GM23338 (cell line): ENCODE measurements around the gene MYO18A.

Experiments
- JUNB ChIP-seq: IDR thresholded peaks from one replicate; pipeline ENCODE4 v1.6.1; 2016; ENCODE audit warnings: antibody characterized with exemption; ENCODE audit not compliant: unreplicated experiment
- POLR2AphosphoS5 ChIP-seq: IDR thresholded peaks from 2 replicates; pipeline ENCODE4 v1.6.1; 2016; ENCODE audit warnings: antibody characterized with exemption, low read depth
- TF ChIP-seq, protein P1 (sequence below): IDR thresholded peaks from one replicate; pipeline ENCODE4 v1.6.1; 2018; ENCODE audit warnings: antibody characterized with exemption; ENCODE audit not compliant: unreplicated experiment
- TF ChIP-seq, protein P2 (sequence below), 2 experiments: fragments of 200-600 bp in 1 of 2; sonication (generic) in 1 of 2; conservative IDR thresholded peaks; 2 replicates each; pipeline versions ENCODE4 v1.5.1 to v1.6.1; 2016 to 2017; ENCODE audit warnings: antibody characterized with exemption in 2 of 2, low read depth in 2 of 2, mild to moderate bottlenecking in 2 of 2, moderate library complexity in 1 of 2
- TF ChIP-seq, protein P3 (sequence below): fragments of 250-450 bp; sonication (Bioruptor Pico); IDR thresholded peaks from 2 replicates; pipeline ENCODE4 v1.5.0; 2020; ENCODE audit warnings: mild to moderate bottlenecking, moderate library complexity

DNA sequence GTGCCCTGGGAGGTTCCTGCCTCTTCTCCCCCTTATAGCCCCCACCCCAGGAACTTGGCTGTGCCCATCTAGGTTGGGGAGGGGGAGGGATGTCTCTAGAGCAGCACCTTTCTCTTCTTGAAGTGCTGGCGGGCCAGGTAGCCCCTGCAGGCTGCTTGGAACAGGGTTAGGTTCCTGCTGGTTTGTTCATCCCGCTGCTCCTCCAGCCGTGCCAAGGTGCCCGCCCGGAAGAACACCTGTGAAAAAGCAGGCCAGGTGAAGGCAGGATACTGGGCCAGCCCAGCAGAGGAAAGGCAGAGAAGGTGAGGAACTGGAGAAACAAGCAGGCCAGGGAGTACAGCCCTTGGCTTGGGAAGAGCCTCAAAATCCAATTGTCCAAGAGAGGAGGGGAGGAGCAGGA lies 80.7 kb downstream of the MYO18A start:
- TF ChIP-seq JUNB (no peak), POLR2AphosphoS5 (no peak)
- TF ChIP-seq, protein P1, sequence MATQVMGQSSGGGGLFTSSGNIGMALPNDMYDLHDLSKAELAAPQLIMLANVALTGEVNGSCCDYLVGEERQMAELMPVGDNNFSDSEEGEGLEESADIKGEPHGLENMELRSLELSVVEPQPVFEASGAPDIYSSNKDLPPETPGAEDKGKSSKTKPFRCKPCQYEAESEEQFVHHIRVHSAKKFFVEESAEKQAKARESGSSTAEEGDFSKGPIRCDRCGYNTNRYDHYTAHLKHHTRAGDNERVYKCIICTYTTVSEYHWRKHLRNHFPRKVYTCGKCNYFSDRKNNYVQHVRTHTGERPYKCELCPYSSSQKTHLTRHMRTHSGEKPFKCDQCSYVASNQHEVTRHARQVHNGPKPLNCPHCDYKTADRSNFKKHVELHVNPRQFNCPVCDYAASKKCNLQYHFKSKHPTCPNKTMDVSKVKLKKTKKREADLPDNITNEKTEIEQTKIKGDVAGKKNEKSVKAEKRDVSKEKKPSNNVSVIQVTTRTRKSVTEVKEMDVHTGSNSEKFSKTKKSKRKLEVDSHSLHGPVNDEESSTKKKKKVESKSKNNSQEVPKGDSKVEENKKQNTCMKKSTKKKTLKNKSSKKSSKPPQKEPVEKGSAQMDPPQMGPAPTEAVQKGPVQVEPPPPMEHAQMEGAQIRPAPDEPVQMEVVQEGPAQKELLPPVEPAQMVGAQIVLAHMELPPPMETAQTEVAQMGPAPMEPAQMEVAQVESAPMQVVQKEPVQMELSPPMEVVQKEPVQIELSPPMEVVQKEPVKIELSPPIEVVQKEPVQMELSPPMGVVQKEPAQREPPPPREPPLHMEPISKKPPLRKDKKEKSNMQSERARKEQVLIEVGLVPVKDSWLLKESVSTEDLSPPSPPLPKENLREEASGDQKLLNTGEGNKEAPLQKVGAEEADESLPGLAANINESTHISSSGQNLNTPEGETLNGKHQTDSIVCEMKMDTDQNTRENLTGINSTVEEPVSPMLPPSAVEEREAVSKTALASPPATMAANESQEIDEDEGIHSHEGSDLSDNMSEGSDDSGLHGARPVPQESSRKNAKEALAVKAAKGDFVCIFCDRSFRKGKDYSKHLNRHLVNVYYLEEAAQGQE: no peak
- TF ChIP-seq, protein P2, sequence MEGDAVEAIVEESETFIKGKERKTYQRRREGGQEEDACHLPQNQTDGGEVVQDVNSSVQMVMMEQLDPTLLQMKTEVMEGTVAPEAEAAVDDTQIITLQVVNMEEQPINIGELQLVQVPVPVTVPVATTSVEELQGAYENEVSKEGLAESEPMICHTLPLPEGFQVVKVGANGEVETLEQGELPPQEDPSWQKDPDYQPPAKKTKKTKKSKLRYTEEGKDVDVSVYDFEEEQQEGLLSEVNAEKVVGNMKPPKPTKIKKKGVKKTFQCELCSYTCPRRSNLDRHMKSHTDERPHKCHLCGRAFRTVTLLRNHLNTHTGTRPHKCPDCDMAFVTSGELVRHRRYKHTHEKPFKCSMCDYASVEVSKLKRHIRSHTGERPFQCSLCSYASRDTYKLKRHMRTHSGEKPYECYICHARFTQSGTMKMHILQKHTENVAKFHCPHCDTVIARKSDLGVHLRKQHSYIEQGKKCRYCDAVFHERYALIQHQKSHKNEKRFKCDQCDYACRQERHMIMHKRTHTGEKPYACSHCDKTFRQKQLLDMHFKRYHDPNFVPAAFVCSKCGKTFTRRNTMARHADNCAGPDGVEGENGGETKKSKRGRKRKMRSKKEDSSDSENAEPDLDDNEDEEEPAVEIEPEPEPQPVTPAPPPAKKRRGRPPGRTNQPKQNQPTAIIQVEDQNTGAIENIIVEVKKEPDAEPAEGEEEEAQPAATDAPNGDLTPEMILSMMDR (conservative IDR thresholded peaks at IDR 0.05; ENCODE audit: low read depth in 2 of 2): no peak
- TF ChIP-seq, protein P3, sequence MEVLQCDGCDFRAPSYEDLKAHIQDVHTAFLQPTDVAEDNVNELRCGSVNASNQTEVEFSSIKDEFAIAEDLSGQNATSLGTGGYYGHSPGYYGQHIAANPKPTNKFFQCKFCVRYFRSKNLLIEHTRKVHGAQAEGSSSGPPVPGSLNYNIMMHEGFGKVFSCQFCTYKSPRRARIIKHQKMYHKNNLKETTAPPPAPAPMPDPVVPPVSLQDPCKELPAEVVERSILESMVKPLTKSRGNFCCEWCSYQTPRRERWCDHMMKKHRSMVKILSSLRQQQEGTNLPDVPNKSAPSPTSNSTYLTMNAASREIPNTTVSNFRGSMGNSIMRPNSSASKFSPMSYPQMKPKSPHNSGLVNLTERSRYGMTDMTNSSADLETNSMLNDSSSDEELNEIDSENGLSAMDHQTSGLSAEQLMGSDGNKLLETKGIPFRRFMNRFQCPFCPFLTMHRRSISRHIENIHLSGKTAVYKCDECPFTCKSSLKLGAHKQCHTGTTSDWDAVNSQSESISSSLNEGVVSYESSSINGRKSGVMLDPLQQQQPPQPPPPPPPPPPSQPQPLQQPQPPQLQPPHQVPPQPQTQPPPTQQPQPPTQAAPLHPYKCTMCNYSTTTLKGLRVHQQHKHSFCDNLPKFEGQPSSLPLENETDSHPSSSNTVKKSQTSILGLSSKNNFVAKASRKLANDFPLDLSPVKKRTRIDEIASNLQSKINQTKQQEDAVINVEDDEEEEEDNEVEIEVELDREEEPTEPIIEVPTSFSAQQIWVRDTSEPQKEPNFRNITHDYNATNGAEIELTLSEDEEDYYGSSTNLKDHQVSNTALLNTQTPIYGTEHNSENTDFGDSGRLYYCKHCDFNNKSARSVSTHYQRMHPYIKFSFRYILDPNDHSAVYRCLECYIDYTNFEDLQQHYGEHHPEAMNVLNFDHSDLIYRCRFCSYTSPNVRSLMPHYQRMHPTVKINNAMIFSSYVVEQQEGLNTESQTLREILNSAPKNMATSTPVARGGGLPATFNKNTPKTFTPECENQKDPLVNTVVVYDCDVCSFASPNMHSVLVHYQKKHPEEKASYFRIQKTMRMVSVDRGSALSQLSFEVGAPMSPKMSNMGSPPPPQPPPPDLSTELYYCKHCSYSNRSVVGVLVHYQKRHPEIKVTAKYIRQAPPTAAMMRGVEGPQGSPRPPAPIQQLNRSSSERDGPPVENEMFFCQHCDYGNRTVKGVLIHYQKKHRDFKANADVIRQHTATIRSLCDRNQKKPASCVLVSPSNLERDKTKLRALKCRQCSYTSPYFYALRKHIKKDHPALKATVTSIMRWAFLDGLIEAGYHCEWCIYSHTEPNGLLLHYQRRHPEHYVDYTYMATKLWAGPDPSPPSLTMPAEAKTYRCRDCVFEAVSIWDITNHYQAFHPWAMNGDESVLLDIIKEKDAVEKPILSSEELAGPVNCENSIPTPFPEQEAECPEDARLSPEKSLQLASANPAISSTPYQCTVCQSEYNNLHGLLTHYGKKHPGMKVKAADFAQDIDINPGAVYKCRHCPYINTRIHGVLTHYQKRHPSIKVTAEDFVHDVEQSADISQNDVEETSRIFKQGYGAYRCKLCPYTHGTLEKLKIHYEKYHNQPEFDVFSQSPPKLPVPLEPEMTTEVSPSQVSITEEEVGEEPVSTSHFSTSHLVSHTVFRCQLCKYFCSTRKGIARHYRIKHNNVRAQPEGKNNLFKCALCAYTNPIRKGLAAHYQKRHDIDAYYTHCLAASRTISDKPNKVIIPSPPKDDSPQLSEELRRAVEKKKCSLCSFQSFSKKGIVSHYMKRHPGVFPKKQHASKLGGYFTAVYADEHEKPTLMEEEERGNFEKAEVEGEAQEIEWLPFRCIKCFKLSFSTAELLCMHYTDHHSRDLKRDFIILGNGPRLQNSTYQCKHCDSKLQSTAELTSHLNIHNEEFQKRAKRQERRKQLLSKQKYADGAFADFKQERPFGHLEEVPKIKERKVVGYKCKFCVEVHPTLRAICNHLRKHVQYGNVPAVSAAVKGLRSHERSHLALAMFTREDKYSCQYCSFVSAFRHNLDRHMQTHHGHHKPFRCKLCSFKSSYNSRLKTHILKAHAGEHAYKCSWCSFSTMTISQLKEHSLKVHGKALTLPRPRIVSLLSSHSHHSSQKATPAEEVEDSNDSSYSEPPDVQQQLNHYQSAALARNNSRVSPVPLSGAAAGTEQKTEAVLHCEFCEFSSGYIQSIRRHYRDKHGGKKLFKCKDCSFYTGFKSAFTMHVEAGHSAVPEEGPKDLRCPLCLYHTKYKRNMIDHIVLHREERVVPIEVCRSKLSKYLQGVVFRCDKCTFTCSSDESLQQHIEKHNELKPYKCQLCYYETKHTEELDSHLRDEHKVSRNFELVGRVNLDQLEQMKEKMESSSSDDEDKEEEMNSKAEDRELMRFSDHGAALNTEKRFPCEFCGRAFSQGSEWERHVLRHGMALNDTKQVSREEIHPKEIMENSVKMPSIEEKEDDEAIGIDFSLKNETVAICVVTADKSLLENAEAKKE (CRISPR knock-in tag): no peak
